NCI-H524 treated with DMSO at 0.1 percent for 48 hours (cell line): ENCODE measurements around the gene FGFBP1.

Source experiments
- DNase-seq: peaks from one replicate; lab custom pipeline; 2025; lab: John Stamatoyannopoulos, UW

FGFBP1 gene

GRCh38 chr4:15912961-15913630 lies 25.4 kb downstream of the FGFBP1 start:
- no peak for DNase-seq

GRCh38 chr4:15912236-15912635 lies 26.3 kb downstream of the FGFBP1 start:
- DNase-seq, result no peak

- DNase-seq, result no peak
Measured at GRCh38 chr4:15910155-15910940, 28.2 kb downstream of the FGFBP1 start.

GRCh38 chr4:15907430-15907829 lies 31.1 kb downstream of the FGFBP1 start:
- no peak for DNase-seq

GRCh38 chr4:15906020-15906443 lies 32.5 kb downstream of the FGFBP1 start:
- DNase-seq, result no peak

- no peak for DNase-seq
Measured at GRCh38 chr4:15902746-15903145, 35.8 kb downstream of the FGFBP1 start.

- no peak for DNase-seq
Measured at GRCh38 chr4:15901998-15902397, 36.5 kb downstream of the FGFBP1 start.

GRCh38 chr4:15901007-15901406 lies 37.5 kb downstream of the FGFBP1 start:
- DNase-seq, result no peak

- DNase-seq, result no peak
Measured at GRCh38 chr4:15899511-15899910, 39.0 kb downstream of the FGFBP1 start.

- no peak for DNase-seq
Measured at GRCh38 chr4:15898902-15899301, 39.6 kb downstream of the FGFBP1 start.

GRCh38 chr4:15897577-15897976 lies 41.0 kb downstream of the FGFBP1 start:
- no peak for DNase-seq

- no peak for DNase-seq
Measured at GRCh38 chr4:15894921-15895916, 43.3 kb downstream of the FGFBP1 start.

GRCh38 chr4:15894393-15894792 lies 44.1 kb downstream of the FGFBP1 start:
- no peak for DNase-seq

- DNase-seq, result no peak
Measured at GRCh38 chr4:15893962-15894361, 44.6 kb downstream of the FGFBP1 start.

- DNase-seq, result no peak
Measured at GRCh38 chr4:15891312-15891711, 47.2 kb downstream of the FGFBP1 start.

GRCh38 chr4:15890246-15890829 lies 48.2 kb downstream of the FGFBP1 start:
- no peak for DNase-seq

- DNase-seq, result no peak
Measured at GRCh38 chr4:15888515-15888914, 50.0 kb downstream of the FGFBP1 start.
